Measurements from ENCODE around the gene C5orf24.
"Not testable (repeated sequence)": the region's sequence is repeated elsewhere in the genome, so short reads cannot be mapped to it uniquely, and the experiment has no call there.

C5orf24 gene

DNA sequence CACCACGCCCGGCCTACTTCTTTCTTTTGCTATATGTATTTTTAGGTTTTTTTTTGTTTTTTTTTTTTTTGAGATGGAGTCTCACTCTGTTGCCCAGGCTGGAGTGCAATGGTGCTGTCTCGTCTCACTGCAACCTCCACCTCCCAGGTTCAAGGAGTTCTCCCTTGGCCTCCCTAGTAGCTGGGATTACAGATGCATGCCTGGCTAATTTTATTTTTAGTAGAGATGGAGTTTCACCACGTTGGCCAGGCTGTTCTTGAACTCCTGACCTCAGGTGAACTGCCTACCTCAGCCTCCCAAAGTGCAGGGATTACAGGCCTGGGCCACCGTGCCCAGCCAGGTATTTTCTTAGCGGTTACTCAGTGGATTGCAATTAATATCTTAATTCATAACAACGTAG is 23.9 kb upstream of the C5orf24 start:
- H3K9me3 ChIP-seq (ENCODE audit: low read depth, low read length): no peaks in the 10 kb centered on the region
- no peak overlapping the region for H3K27ac ChIP-seq
- peaks cover 67% of the 10 kb centered on the region for H3K36me3 ChIP-seq (ENCODE audit: insufficient read depth, low read length)
- no peak for TF ChIP-seq POLR2AphosphoS5 (IDR thresholded peaks at IDR 0.05; ENCODE audit: borderline replicate concordance, low read depth, low read length)
- no peak for TF ChIP-seq FOXP2 (optimal IDR thresholded peaks at IDR 0.05; ENCODE audit: control extremely low read depth, extremely low read length, insufficient read depth)
- no peak for TF ChIP-seq EZH2 (IDR thresholded peaks at IDR 0.05)
- DNase-seq (ENCODE audit: low read depth, low spot score): no peak
- no peak overlapping the region for H3K4me3 ChIP-seq
- H3K9ac ChIP-seq (ENCODE audit: insufficient read length): no peak overlapping the region

DNA sequence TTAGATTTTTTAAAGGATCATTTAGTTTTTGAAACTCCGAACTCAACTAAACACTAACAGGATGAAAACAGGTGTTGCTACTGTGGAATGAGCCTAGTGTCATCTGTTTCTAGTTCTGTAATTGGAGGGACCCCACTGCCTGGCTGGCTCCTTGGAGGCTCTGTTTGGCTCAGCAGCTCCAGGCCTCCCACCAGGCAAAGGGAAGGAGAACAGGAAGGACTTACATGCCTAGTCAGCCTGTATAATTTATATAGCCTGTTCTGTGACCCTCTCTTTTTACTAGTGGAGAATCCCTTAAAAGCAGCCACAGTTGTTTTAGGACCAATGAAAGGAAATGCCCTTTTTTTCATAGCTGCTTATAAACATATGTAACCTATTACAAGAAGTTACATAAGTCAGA is 21.1 kb upstream of the C5orf24 start:
- peak overlapping the region; percentile 88 for H3K27ac ChIP-seq
- peak; percentile 66 for DNase-seq (ENCODE audit: low read depth, low spot score)
- H3K9ac ChIP-seq (ENCODE audit: insufficient read length): peak overlapping the region; percentile 37
- H3K4me3 ChIP-seq: peak overlapping the region; percentile 51
- no peak for TF ChIP-seq POLR2AphosphoS5 (IDR thresholded peaks at IDR 0.05; ENCODE audit: borderline replicate concordance, low read depth, low read length)
- TF ChIP-seq EZH2 (IDR thresholded peaks at IDR 0.05): no peak
- no peak for TF ChIP-seq FOXP2 (optimal IDR thresholded peaks at IDR 0.05; ENCODE audit: control extremely low read depth, extremely low read length, insufficient read depth)
- peaks cover 72% of the 10 kb centered on the region for H3K36me3 ChIP-seq (ENCODE audit: insufficient read depth, low read length)
- no peaks in the 10 kb centered on the region for H3K9me3 ChIP-seq (ENCODE audit: low read depth, low read length)

DNA sequence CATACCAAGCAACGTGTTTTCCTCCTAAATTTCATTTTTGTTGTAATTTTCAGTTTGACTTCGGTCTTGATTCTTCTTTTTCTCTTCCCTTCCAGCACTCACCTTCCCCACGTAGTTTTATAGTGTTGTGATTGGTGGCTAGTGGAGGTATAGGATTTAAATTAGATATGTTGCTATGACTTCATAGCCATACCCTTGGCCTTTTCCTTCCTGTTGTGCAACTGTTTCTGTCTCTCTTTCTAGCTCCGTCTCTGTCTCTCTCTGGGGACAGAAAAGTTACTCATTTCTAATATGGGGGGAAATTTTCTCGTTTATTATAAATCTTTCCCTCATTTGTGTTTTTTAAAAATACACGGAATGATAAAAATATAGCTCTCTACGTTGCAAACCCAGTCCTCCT is 20.6 kb upstream of the C5orf24 start:
- TF ChIP-seq POLR2AphosphoS5 (IDR thresholded peaks at IDR 0.05; ENCODE audit: borderline replicate concordance, low read depth, low read length) (no peak), EZH2 (IDR thresholded peaks at IDR 0.05) (no peak), FOXP2 (optimal IDR thresholded peaks at IDR 0.05; ENCODE audit: control extremely low read depth, extremely low read length, insufficient read depth) (no peak)
- Histone ChIP-seq H3K9ac (ENCODE audit: insufficient read length) (peak overlapping the region; percentile 37), H3K36me3 (ENCODE audit: insufficient read depth, low read length) (peaks cover 67% of the 10 kb centered on the region), H3K4me3 (peak overlapping the region; percentile 51), H3K9me3 (ENCODE audit: low read depth, low read length) (no peaks in the 10 kb centered on the region), H3K27ac (peak overlapping the region; percentile 88)
- no peak for DNase-seq (ENCODE audit: low read depth, low spot score)

DNA sequence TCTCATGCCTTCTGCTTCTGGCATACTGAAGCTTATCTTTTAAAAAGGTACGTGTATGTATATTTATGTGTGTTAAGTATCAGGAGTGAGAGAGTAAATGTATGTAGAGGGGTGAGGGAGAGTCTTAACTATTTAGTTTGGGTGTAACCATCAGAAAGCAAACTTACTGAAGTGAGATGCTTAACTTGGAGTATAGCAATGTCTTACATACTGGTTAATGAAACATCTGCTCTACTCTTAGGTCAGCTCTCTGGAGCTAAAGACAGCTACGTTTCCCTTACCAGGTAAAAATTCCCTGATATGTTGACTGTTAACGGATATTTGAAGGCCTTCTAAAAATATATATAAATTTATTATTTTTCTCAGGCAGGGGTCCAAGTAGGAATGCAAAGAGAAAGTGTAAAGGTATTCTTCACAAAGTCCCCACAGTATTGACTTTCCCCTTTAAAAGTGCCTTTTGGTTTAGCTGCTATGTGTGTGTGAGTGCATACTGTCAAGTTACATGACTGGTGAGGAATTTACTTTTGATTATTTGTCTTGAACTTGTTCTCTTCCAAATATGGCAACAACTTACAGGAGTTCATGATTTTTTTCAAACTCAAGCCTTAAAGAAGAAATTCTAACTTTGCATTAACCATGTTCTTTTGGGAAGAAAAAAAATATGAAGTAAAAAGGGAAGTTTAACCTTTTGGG is 12.3 kb upstream of the C5orf24 start:
- Histone ChIP-seq H3K36me3 (ENCODE audit: insufficient read depth, low read length) (peaks cover 46% of the 10 kb centered on the region), H3K9ac (ENCODE audit: insufficient read length) (no peak overlapping the region), H3K9me3 (ENCODE audit: low read depth, low read length) (no peaks in the 10 kb centered on the region), H3K4me3 (no peak overlapping the region), H3K27ac (no peak overlapping the region)
- DNase-seq (ENCODE audit: low read depth, low spot score): no peak
- TF ChIP-seq EZH2 (IDR thresholded peaks at IDR 0.05) (no peak), POLR2AphosphoS5 (IDR thresholded peaks at IDR 0.05; ENCODE audit: borderline replicate concordance, low read depth, low read length) (no peak), FOXP2 (optimal IDR thresholded peaks at IDR 0.05; ENCODE audit: control extremely low read depth, extremely low read length, insufficient read depth) (no peak)

GRCh38 chr5:134835623-134836022 is 10.1 kb upstream of the C5orf24 start:
- H3K36me3 ChIP-seq (ENCODE audit: insufficient read depth, low read length): peaks cover 52% of the 10 kb centered on the region
- no peak overlapping the region for H3K9ac ChIP-seq (ENCODE audit: insufficient read length)
- H3K9me3 ChIP-seq (ENCODE audit: low read depth, low read length): no peaks in the 10 kb centered on the region
- no peak overlapping the region for H3K27ac ChIP-seq
- DNase-seq (ENCODE audit: low read depth, low spot score): no peak
- H3K4me3 ChIP-seq: no peak overlapping the region
- TF ChIP-seq EZH2 (IDR thresholded peaks at IDR 0.05) (no peak), FOXP2 (optimal IDR thresholded peaks at IDR 0.05; ENCODE audit: control extremely low read depth, extremely low read length, insufficient read depth) (no peak), POLR2AphosphoS5 (IDR thresholded peaks at IDR 0.05; ENCODE audit: borderline replicate concordance, low read depth, low read length) (no peak)

DNA sequence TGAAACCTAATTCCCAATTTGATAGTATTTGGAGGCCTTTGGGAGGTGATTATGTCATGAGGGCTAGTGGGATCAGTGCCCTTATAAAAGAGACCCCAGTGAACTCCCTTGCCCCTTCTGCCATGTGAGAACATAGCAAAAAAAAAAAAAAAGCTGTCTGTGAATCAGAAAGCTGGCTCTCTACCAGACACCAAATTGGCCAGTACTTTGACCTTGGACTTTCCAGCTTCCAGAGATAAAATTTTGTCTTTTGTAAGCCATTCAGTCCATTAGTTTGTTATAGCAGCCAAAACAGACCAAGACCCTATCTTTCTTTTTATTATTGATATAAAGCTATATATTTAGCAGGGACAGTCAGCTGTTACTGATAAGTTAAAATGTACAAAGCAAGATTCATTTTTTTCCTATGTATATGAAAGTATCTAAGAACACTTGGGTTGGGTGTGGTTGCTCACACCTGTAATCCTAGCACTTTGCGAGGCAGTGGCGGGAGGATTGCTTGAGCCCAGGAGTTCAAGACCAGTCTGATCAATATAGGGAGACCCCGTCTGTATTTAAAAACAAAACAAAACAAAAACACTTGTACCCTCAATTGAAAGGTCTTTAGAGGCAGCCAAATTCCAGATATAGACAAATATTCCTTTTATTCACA is 8.1 kb upstream of the C5orf24 start:
- Histone ChIP-seq H3K9me3 (ENCODE audit: low read depth, low read length) (no peaks in the 10 kb centered on the region), H3K36me3 (ENCODE audit: insufficient read depth, low read length) (peaks cover 48% of the 10 kb centered on the region), H3K4me3 (no peak overlapping the region), H3K27ac (no peak overlapping the region), H3K9ac (ENCODE audit: insufficient read length) (no peak overlapping the region)
- DNase-seq (ENCODE audit: low read depth, low spot score): no peak
- no peak for TF ChIP-seq POLR2AphosphoS5 (IDR thresholded peaks at IDR 0.05; ENCODE audit: borderline replicate concordance, low read depth, low read length)
- TF ChIP-seq FOXP2 (optimal IDR thresholded peaks at IDR 0.05; ENCODE audit: control extremely low read depth, extremely low read length, insufficient read depth): no peak
- no peak for TF ChIP-seq EZH2 (IDR thresholded peaks at IDR 0.05)

DNA sequence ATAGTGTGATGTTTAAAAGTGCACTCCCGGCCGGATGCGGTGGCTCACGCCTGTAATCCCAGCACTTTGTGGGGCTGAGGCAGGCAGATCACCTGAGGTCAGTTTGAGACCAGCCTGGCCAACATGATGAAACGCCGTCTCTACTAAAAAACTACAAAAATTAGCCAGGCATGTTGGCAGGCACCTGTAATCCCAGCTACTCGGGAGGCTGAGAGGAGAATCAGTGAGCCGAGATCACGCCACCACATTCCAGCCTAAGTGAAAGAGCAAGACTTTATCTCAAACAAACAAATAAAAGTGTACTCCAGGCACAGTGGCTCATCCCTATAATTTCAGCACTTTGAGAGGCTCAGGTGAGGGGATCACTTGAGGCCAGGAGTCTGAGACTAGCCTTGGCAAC is 7.4 kb upstream of the C5orf24 start:
- H3K36me3 ChIP-seq (ENCODE audit: insufficient read depth, low read length): peaks cover 44% of the 10 kb centered on the region
- not testable (repeated sequence) for H3K4me3 ChIP-seq; H3K27ac ChIP-seq; H3K9me3 ChIP-seq (ENCODE audit: low read depth, low read length); DNase-seq (ENCODE audit: low read depth, low spot score); H3K9ac ChIP-seq (ENCODE audit: insufficient read length)

GRCh38 chr5:134840811-134841210 is 5.0 kb upstream of the C5orf24 start:
- no peak for TF ChIP-seq POLR2AphosphoS5 (IDR thresholded peaks at IDR 0.05; ENCODE audit: borderline replicate concordance, low read depth, low read length)
- no peak for TF ChIP-seq EZH2 (IDR thresholded peaks at IDR 0.05)
- no peak for TF ChIP-seq FOXP2 (optimal IDR thresholded peaks at IDR 0.05; ENCODE audit: control extremely low read depth, extremely low read length, insufficient read depth)
- no peaks in the 10 kb centered on the region for H3K9me3 ChIP-seq (ENCODE audit: low read depth, low read length)
- H3K36me3 ChIP-seq (ENCODE audit: insufficient read depth, low read length): peaks cover 31% of the 10 kb centered on the region
- DNase-seq (ENCODE audit: low read depth, low spot score): no peak
- peak overlapping the region; percentile 54; the same call in 1 of the 2 replicates for H3K27ac ChIP-seq
- H3K9ac ChIP-seq (ENCODE audit: insufficient read length): no peak overlapping the region
- H3K4me3 ChIP-seq: no peak overlapping the region

Measured in SK-N-MC (cell line).